ENCODE measurements around the gene ELFN2.

DNA sequence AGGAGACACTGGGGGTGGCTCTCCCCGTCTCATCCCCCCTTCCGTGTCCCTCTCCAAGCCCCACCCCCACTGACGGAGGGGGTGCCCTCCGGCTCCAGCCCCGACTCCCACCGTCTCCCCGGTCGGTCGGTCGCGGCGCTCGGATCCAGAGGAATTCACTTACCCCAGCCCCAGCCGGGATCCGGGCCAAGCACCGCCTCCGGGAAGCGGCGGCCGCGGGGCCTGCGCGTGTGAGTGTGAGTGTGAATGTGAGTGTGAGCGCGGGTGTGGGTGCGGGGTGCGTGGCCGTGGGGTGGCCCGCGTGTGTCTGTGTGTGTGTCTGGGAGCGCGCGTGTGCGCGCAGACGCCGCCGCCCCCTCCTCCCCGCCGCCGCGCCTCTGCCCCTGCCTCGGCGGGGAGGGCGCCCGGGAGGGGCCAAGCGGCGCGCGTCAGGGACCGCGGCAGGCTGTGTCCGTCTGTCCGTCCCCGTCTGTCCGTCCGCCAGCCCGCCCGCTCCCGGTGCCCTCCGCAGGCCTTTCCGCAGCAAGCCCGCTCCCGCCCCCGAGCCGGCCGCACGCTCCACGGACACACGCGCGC, at the start of gene ELFN2:
- TF ChIP-seq POLR2A (IDR thresholded peaks at IDR 0.05; ENCODE audit: low read depth, low read length) = no peak
- TF ChIP-seq POLR2AphosphoS5 (IDR thresholded peaks at IDR 0.05; ENCODE audit: low read depth, low read length) = no peak
- TF ChIP-seq TAF1 (IDR thresholded peaks at IDR 0.05; ENCODE audit: borderline replicate concordance, low read depth, low read length) = no peak
